GM12801 (cell line): ENCODE results near the gene GNG12.

Source experiments
- TF ChIP-seq, protein P1 (sequence below): IDR thresholded peaks from one replicate; pipeline ENCODE4 v1.5.1; 2011; ENCODE audit warnings: control low read depth; ENCODE audit not compliant: insufficient read length; ENCODE audit errors: extremely low read depth

The GNG12 gene

DNA sequence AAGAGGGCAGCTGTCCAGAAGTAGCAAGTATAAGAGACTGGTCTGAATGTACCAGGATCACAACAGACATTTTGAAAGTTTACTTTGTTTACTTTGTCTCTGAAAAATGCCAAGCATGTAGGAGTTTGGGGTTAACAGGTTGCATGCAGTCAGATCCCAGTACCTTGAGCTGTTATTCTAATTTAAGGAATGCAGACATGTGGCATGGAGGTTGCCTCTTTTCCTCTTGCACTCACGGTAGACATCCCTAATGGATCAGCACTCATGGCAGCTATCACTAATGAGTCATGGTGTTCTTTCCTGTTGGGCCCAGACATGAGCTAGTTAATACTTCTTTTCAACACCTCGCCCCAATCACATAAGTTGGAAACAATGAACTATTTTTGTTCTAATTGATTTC, 81.0 kb downstream of the GNG12 start:
- TF ChIP-seq, protein P1, sequence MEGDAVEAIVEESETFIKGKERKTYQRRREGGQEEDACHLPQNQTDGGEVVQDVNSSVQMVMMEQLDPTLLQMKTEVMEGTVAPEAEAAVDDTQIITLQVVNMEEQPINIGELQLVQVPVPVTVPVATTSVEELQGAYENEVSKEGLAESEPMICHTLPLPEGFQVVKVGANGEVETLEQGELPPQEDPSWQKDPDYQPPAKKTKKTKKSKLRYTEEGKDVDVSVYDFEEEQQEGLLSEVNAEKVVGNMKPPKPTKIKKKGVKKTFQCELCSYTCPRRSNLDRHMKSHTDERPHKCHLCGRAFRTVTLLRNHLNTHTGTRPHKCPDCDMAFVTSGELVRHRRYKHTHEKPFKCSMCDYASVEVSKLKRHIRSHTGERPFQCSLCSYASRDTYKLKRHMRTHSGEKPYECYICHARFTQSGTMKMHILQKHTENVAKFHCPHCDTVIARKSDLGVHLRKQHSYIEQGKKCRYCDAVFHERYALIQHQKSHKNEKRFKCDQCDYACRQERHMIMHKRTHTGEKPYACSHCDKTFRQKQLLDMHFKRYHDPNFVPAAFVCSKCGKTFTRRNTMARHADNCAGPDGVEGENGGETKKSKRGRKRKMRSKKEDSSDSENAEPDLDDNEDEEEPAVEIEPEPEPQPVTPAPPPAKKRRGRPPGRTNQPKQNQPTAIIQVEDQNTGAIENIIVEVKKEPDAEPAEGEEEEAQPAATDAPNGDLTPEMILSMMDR: no peak

DNA sequence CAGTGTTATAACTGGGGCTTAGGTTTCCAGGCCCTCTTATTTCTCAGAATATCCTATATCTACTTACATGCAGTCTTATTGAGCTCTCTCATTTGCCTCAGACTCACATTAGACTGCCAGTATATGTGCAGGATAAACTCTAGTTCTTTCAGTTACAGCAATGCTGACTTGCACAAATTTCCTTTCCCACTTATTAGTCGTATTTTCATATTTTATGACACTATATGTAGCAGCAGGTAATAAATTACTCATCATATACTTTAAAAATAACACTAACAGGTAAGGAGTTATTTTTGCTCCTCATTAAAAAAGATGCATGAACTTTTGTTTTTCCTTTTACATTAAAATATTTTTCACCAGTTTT, 82.6 kb downstream of the GNG12 start:
- TF ChIP-seq, protein P1: no peak

- TF ChIP-seq, protein P1: no peak
These were observed 83.2 kb downstream of the GNG12 start for GRCh38 chr1:67749844-67750690.

DNA sequence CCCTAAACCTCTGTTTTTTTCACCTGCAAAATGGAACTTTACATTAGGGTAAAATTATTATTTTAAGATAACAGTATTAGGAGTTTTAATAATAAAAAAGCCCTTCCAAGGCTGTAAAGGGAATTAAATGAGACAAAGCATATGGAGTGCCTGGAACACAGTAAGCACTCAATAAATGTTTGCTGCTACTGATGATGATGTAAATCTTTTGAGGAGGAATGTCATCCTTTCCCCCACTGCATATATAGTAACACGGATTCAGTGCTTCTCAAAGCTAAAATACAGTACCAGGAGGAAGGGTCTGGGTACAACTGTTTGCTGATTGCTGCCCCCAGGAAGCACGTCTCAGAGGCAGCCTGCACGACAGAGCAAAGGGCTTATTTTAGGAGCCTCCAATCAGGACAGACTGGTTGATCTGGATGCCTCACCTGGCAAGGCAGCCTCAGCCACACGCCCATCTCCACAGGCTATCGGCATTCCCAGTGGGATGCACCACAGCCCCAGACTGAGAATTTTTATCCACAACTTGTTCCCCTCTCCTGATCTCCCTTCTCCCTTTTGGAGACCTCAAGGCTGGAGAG, 83.9 kb downstream of the GNG12 start:
- TF ChIP-seq, protein P1: no peak

- TF ChIP-seq, protein P1: no peak
These were observed 84.6 kb downstream of the GNG12 start for GRCh38 chr1:67748630-67749029.

- TF ChIP-seq, protein P1: no peak
These were observed 85.4 kb downstream of the GNG12 start for GRCh38 chr1:67747671-67748546.
